H9 (cell line): ENCODE data around the gene IFNL1. TPM values are rescaled to one million over a fixed set of nuclear protein-coding genes. Genes with fewer than 3 reads are reported as not detected.

ENCODE experiments used
- DNase-seq: peaks from one replicate; pipeline ENCODE4 v3.0.0-alpha.2; 2017
- H2AFZ ChIP-seq: one replicate; pipeline ENCODE4 v1.6.1; 2013; ENCODE audit warnings: mild to moderate bottlenecking, low read length, control low read depth, moderate library complexity
- H2AK5ac ChIP-seq: 2 replicates; pipeline ENCODE4 v1.6.1; 2013; ENCODE audit warnings: low read length, control low read depth, mixed read lengths; ENCODE audit not compliant: insufficient read length
- H2BK120ac ChIP-seq: one replicate; pipeline ENCODE4 v1.6.1; 2013; ENCODE audit warnings: low read depth, mild to moderate bottlenecking, low read length, control low read depth, inconsistent platforms; ENCODE audit not compliant: poor library complexity, severe bottlenecking
- H2BK12ac ChIP-seq: 2 replicates; pipeline ENCODE4 v1.6.1; 2013; ENCODE audit warnings: low read length, control low read depth, mixed read lengths, low read depth; ENCODE audit not compliant: insufficient read length
- H2BK15ac ChIP-seq: 2 replicates; pipeline ENCODE4 v1.6.1; 2013; ENCODE audit warnings: low read depth, low read length, control low read depth
- H2BK20ac ChIP-seq: one replicate; pipeline ENCODE4 v1.6.1; 2013; ENCODE audit warnings: low read depth, mild to moderate bottlenecking, low read length, control low read depth, inconsistent platforms; ENCODE audit not compliant: poor library complexity, severe bottlenecking
- H2BK5ac ChIP-seq: 2 replicates; pipeline ENCODE4 v1.6.1; 2013; ENCODE audit warnings: low read length, control low read depth, mixed read lengths; ENCODE audit not compliant: insufficient read length
- H3K14ac ChIP-seq: 2 replicates; pipeline ENCODE4 v1.6.1; 2013; ENCODE audit warnings: low read length, control low read depth; ENCODE audit not compliant: insufficient read depth
- H3K18ac ChIP-seq: 2 replicates; pipeline ENCODE4 v1.6.1; 2013; ENCODE audit warnings: low read depth, mild to moderate bottlenecking, mixed read lengths, low read length, control low read depth; ENCODE audit not compliant: insufficient read length
- H3K23ac ChIP-seq: 2 replicates; pipeline ENCODE4 v1.6.1; 2013; ENCODE audit warnings: low read length, control low read depth, mixed read lengths, low read depth; ENCODE audit not compliant: insufficient read length
- H3K23me2 ChIP-seq: 2 replicates; pipeline ENCODE4 v1.6.1; 2013; ENCODE audit warnings: low read depth, mild to moderate bottlenecking, mixed read lengths, low read length, control low read depth; ENCODE audit not compliant: insufficient read length, poor library complexity, severe bottlenecking
- H3K27ac ChIP-seq: 2 replicates; pipeline ENCODE4 v1.5.1; 2013; ENCODE audit warnings: low read length, control low read depth, mixed read lengths, low read depth; ENCODE audit not compliant: insufficient read length
- H3K27me3 ChIP-seq: 2 replicates; pipeline ENCODE4 v1.6.1; 2013; ENCODE audit warnings: low read length, control low read depth, inconsistent platforms; ENCODE audit not compliant: insufficient read depth
- H3K4ac ChIP-seq: 2 replicates; pipeline ENCODE4 v1.6.1; 2013; ENCODE audit warnings: low read depth, mild to moderate bottlenecking, control low read depth, inconsistent platforms, low read length, moderate library complexity
- H3K4me1 ChIP-seq: 2 replicates; pipeline ENCODE4 v1.6.1; 2013; ENCODE audit warnings: low read length, control low read depth, inconsistent platforms; ENCODE audit not compliant: insufficient read depth
- H3K4me2 ChIP-seq: 2 replicates; pipeline ENCODE4 v1.6.1; 2013; ENCODE audit warnings: low read length, control low read depth, mixed read lengths; ENCODE audit not compliant: insufficient read length, insufficient read depth
- H3K56ac ChIP-seq: 2 replicates; pipeline ENCODE4 v1.6.1; 2013; ENCODE audit warnings: low read depth, mild to moderate bottlenecking, mixed read lengths, low read length, control low read depth; ENCODE audit not compliant: insufficient read length
- H3K79me1 ChIP-seq: 2 replicates; pipeline ENCODE4 v1.6.1; 2013; ENCODE audit warnings: low read depth, mild to moderate bottlenecking, moderate library complexity, low read length, control low read depth, inconsistent platforms; ENCODE audit not compliant: insufficient read depth, poor library complexity, severe bottlenecking
- H3K79me2 ChIP-seq: 2 replicates; pipeline ENCODE4 v1.6.1; 2013; ENCODE audit warnings: low read length, control low read depth, inconsistent platforms; ENCODE audit not compliant: insufficient read depth
- H3K9ac ChIP-seq: 2 replicates; pipeline ENCODE4 v1.6.1; 2013; ENCODE audit warnings: low read length, control low read depth, mixed read lengths; ENCODE audit not compliant: insufficient read length; ENCODE audit errors: extremely low read depth
- H3K9me3 ChIP-seq: one replicate; pipeline ENCODE4 v1.6.1; 2013; ENCODE audit warnings: low read depth, low read length, inconsistent platforms; ENCODE audit not compliant: control insufficient read depth
- H3T11ph ChIP-seq: one replicate; pipeline ENCODE4 v1.6.1; 2013; ENCODE audit warnings: mild to moderate bottlenecking, low read length, control low read depth, inconsistent platforms
- H4K20me1 ChIP-seq: one replicate; pipeline ENCODE4 v1.6.1; 2013; ENCODE audit not compliant: control insufficient read depth, insufficient read length, insufficient read depth
- H4K5ac ChIP-seq: 2 replicates; pipeline ENCODE4 v1.6.1; 2013; ENCODE audit warnings: low read depth, mild to moderate bottlenecking, mixed read lengths, low read length, control low read depth; ENCODE audit not compliant: insufficient read length
- H4K8ac ChIP-seq: replicated peaks from 2 replicates; pipeline ENCODE4 v1.6.1; 2013; ENCODE audit warnings: low read length, control low read depth, mixed read lengths, low read depth; ENCODE audit not compliant: insufficient read length
- H4K91ac ChIP-seq: 2 replicates; pipeline ENCODE4 v1.6.1; 2013; ENCODE audit warnings: low read depth, mild to moderate bottlenecking, moderate library complexity, mixed read lengths, low read length, control low read depth; ENCODE audit not compliant: insufficient read length
- H3K27ac Mint-ChIP-seq, 3 experiments: 2 replicates in 2 of 3; 3 replicates in 1 of 3; pipeline ENCODE4 v1.8.0; 2020 to 2021; ENCODE audit warnings: mixed read lengths in 3 of 3, mild to moderate bottlenecking in 1 of 3, moderate library complexity in 1 of 3
- H3K27me3 Mint-ChIP-seq: 2 replicates; pipeline ENCODE4 v1.8.0; 2021; ENCODE audit warnings: low read depth, mild to moderate bottlenecking, moderate library complexity, mixed read lengths
- H3K36me3 Mint-ChIP-seq, 3 experiments: 2 replicates in 2 of 3; 3 replicates in 1 of 3; pipeline ENCODE4 v1.8.0; 2020 to 2021; ENCODE audit warnings: low read depth in 3 of 3, mixed read lengths in 3 of 3; ENCODE audit not compliant: insufficient read depth in 1 of 3
- H3K4me1 Mint-ChIP-seq, 2 experiments: 2 replicates each; pipeline ENCODE4 v1.8.0; 2020; ENCODE audit warnings: mixed read lengths in 2 of 2
- H3K4me3 Mint-ChIP-seq, 2 experiments: 2 replicates in 1 of 2; 3 replicates in 1 of 2; pipeline ENCODE4 v1.8.0; 2020 to 2021; ENCODE audit warnings: mild to moderate bottlenecking in 2 of 2, mixed read lengths in 2 of 2, moderate library complexity in 1 of 2
- H3K9me3 Mint-ChIP-seq, 2 experiments: 2 replicates in 1 of 2; 3 replicates in 1 of 2; pipeline ENCODE4 v1.8.0; 2020; ENCODE audit warnings: mild to moderate bottlenecking in 2 of 2, mixed read lengths in 2 of 2, moderate library complexity in 1 of 2
- WGBS: extraction: QIAGEN DNeasy Blood & Tissue Kit; methylation state at CpG from one replicate; pipeline ENCODE4 v1.1.7; 2013; ENCODE audit warnings: missing lambda C conversion rate, low lambda C conversion rate, mixed read lengths; ENCODE audit not compliant: insufficient read length; ENCODE audit errors: extremely low coverage; 5-methylcytosine and 5-hydroxymethylcytosine counted together
- total RNA-seq: library from RNA; stranded (reverse); gene quantifications from 2 replicates; pipeline ENCODE4 v1.2.1, GENCODE V29; 2021
- TF ChIP-seq, protein P1 (sequence below): fragments of 200-600 bp; sonication (generic); conservative IDR thresholded peaks from 3 replicates; pipeline ENCODE4 v1.8.0; 2021; ENCODE audit warnings: antibody characterized with exemption, mild to moderate bottlenecking

The IFNL1 gene
- total RNA-seq, 1 experiment from 2014 or later = not detected

DNA sequence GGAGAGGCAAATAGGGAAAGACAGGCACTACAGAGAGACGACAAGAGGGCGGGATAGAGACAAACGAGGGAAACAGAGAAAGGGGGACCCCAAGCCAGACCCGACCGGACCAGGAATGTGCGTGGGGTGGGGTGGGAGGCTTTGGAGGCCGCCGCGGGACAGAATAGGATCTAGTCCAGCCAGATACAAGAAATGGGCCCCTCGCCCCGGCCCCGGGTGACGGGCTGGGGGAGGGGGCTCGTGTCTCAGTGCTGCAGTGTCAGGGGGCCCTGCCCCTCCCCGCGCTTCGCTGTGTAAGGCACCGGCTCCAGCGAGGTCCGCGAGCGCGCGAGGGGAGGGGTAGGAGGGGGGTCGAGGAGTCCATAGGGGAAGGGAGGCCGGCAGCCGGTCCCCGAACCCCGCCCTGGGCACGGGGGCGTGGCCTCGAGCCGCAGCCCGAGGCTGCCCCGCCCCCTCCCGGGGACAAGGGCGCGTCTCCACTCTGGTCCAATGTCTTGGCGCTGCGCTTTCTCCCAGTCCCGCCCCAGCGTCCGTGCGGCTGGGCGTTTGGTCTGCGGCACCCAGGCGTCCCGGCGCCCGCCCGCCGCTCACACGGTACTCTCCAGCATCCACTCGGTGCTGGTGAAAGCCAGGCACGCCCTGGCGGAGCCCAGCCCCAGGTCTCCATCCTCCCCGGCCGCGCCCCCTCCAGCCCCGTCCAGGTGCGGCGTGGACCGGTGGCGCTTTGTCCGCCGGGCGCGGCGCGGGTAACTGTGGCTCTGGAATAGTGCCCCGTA lies 11.0 kb downstream of the IFNL1 start:
- Histone ChIP-seq H3K9ac (no peak overlapping the region), H3K56ac (no peak overlapping the region), H2BK20ac (no peak overlapping the region), H3K79me2 (no peaks in the 10 kb centered on the region), H3K9me3 (no peaks in the 10 kb centered on the region), H2BK15ac (no peak overlapping the region), H3K79me1 (no peaks in the 10 kb centered on the region), H3T11ph (no peak overlapping the region), H2BK5ac (no peak overlapping the region), H4K91ac (no peak overlapping the region), H2BK120ac (no peak overlapping the region), H2BK12ac (no peak overlapping the region), H3K23me2 (peaks cover 16% of the 10 kb centered on the region), H3K4me1 (peaks cover 3% of the 10 kb centered on the region; the same call in 1 of the 2 replicates), H3K23ac (no peak overlapping the region), H3K4me2 (peak overlapping the region; percentile 44), H3K27ac (no peak overlapping the region), H4K8ac (no peak overlapping the region), H3K14ac (no peak overlapping the region), H4K5ac (no peak overlapping the region), H3K4ac (no peak overlapping the region), H3K27me3 (no peaks in the 10 kb centered on the region; the same call in 1 of the 2 replicates), H3K18ac (no peak overlapping the region), H4K20me1 (no peaks in the 10 kb centered on the region), H2AK5ac (no peak overlapping the region), H2AFZ (no peak overlapping the region)
- Mint-ChIP-seq H3K27ac (no peak overlapping the region), H3K4me1 (peaks cover 25 to 65% of the 10 kb centered on the region in 2 experiments), H3K27me3 (peaks cover 57% of the 10 kb centered on the region), H3K36me3 (peaks cover 3 to 13% (median 5%) of the 10 kb centered on the region in 3 experiments; a peak in 4 of 7 replicates), H3K9me3 (no peaks in the 10 kb centered on the region), H3K4me3 (peak overlapping the region; percentile 66 to 86)
- TF ChIP-seq, protein P1, sequence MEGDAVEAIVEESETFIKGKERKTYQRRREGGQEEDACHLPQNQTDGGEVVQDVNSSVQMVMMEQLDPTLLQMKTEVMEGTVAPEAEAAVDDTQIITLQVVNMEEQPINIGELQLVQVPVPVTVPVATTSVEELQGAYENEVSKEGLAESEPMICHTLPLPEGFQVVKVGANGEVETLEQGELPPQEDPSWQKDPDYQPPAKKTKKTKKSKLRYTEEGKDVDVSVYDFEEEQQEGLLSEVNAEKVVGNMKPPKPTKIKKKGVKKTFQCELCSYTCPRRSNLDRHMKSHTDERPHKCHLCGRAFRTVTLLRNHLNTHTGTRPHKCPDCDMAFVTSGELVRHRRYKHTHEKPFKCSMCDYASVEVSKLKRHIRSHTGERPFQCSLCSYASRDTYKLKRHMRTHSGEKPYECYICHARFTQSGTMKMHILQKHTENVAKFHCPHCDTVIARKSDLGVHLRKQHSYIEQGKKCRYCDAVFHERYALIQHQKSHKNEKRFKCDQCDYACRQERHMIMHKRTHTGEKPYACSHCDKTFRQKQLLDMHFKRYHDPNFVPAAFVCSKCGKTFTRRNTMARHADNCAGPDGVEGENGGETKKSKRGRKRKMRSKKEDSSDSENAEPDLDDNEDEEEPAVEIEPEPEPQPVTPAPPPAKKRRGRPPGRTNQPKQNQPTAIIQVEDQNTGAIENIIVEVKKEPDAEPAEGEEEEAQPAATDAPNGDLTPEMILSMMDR = no peak
- no CpG with 5 or more reads among the region's 71 CpGs for WGBS
- DNase-seq = peak; percentile 83
